Peyer's patch (tissue), 4 donors: Measurements from ENCODE around the gene LTC4S.

Source experiments
- POLR2A ChIP-seq, 2 donors: fragments of 450-650 bp; IDR thresholded peaks; one replicate each; pipeline ENCODE4 v1.5.1; 2017; ENCODE audit warnings: antibody characterized with exemption in 2 of 2, mild to moderate bottlenecking in 2 of 2, moderate library complexity in 2 of 2
- TF ChIP-seq, protein P1 (sequence below), 6 experiments: fragments of 450-650 bp in 4 of 6; fragments of 200-600 bp in 2 of 6; sonication (generic) in 1 of 6; IDR thresholded peaks; one replicate each; pipeline ENCODE4 v1.5.1; 2017 to 2019; ENCODE audit warnings: antibody characterized with exemption in 6 of 6, mild to moderate bottlenecking in 3 of 6, moderate library complexity in 1 of 6

DNA sequence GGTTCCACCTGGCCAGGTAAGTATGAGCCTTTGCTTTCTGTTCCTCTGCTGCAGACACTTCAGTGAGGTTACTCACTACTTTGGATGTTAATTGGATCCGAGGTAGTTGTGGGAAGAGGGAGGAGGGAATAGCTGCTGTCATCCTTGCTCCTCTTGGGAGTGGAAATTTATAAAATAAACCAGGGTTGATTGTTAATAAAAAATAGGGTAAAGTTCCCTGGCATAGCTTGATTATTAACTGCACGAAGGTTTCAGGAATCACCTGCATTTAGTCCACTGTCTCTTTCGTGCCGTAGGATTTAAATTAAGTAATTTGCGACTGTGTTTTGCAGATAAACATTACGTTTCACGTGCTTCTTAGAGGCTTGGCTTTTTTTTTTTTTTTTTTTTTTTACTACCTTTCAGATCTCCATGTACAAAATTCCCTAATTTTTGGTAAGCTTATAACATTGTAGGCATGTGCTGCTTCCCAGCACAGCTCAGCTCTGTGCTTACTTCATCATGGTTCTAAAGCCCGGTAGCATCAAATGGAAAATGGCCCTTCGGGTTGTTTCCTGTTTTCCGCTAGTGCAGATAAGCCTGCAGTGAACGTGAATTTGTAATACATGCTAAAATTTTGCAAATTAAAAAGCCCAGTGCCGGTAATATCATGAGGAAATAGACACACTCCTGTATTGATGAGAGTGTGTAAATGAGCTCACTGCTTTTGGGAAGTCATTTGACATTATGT, 26.9 kb upstream of the LTC4S start:
- TF ChIP-seq, protein P1, sequence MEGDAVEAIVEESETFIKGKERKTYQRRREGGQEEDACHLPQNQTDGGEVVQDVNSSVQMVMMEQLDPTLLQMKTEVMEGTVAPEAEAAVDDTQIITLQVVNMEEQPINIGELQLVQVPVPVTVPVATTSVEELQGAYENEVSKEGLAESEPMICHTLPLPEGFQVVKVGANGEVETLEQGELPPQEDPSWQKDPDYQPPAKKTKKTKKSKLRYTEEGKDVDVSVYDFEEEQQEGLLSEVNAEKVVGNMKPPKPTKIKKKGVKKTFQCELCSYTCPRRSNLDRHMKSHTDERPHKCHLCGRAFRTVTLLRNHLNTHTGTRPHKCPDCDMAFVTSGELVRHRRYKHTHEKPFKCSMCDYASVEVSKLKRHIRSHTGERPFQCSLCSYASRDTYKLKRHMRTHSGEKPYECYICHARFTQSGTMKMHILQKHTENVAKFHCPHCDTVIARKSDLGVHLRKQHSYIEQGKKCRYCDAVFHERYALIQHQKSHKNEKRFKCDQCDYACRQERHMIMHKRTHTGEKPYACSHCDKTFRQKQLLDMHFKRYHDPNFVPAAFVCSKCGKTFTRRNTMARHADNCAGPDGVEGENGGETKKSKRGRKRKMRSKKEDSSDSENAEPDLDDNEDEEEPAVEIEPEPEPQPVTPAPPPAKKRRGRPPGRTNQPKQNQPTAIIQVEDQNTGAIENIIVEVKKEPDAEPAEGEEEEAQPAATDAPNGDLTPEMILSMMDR (IDR thresholded peaks at IDR 0.05), result no peak
- TF ChIP-seq POLR2A (IDR thresholded peaks at IDR 0.05), result peak in 1 of 2 donors; percentile 40
